HepG2 (cell line): Measurements from ENCODE around the gene IP6K3. TPM values are rescaled to one million over a fixed set of nuclear protein-coding genes. Genes with fewer than 3 reads are reported as not detected.
A peak's percentile ranks its signal among the peaks of the same experiment; 100 is the strongest.

ENCODE experiments used
- ARNT ChIP-seq: fragments of 450-650 bp; IDR thresholded peaks from 2 replicates; pipeline ENCODE4 v1.6.1; 2017
- CREM ChIP-seq, 2 experiments: sonication (generic) in 1 of 2; formaldehyde crosslinking in 1 of 2; IDR thresholded peaks; 2 replicates each; pipeline versions ENCODE4 v1.4.0 to v1.6.1; 2016 to 2020; ENCODE audit warnings: antibody characterized with exemption in 1 of 2, mild to moderate bottlenecking in 1 of 2, missing genetic modification reagents in 1 of 2
- DNMT3B ChIP-seq: conservative IDR thresholded peaks from 2 replicates; pipeline ENCODE4 v1.6.1; 2016; ENCODE audit warnings: missing biosample characterization, control low read depth
- FOXK2 ChIP-seq: fragments of 450-650 bp; IDR thresholded peaks from 2 replicates; pipeline ENCODE4 v1.6.1; 2016
- ISL2 ChIP-seq: sonication (generic); formaldehyde crosslinking; IDR thresholded peaks from 2 replicates; pipeline ENCODE4 v1.5.0; 2020; ENCODE audit warnings: missing genetic modification reagents
- MIXL1 ChIP-seq: IDR thresholded peaks from 2 replicates; pipeline ENCODE4 v1.6.1; 2016
- PHF20 ChIP-seq: sonication (generic); formaldehyde crosslinking; IDR thresholded peaks from 2 replicates; pipeline ENCODE4 v1.5.0; 2020; ENCODE audit warnings: mild to moderate bottlenecking, missing genetic modification reagents
- RBFOX2 ChIP-seq: fragments of 200-400 bp; formaldehyde crosslinking; IDR thresholded peaks from 2 replicates; pipeline ENCODE4 v1.6.1; 2017; ENCODE audit warnings: low read depth, mild to moderate bottlenecking, low read length
- SIX1 ChIP-seq: sonication (generic); formaldehyde crosslinking; IDR thresholded peaks from 2 replicates; pipeline ENCODE4 v1.4.0; 2020; ENCODE audit warnings: missing genetic modification reagents, borderline replicate concordance
- THYN1 ChIP-seq: sonication (generic); formaldehyde crosslinking; IDR thresholded peaks from 2 replicates; pipeline ENCODE4 v1.8.1; 2023; ENCODE audit warnings: low read depth, mild to moderate bottlenecking, moderate library complexity, missing genetic modification reagents, borderline replicate concordance
- ZBTB1 ChIP-seq: sonication (generic); formaldehyde crosslinking; IDR thresholded peaks from 2 replicates; pipeline ENCODE4 v1.4.0; 2020; ENCODE audit warnings: missing genetic modification reagents, borderline replicate concordance
- ZBTB3 ChIP-seq: sonication (generic); formaldehyde crosslinking; IDR thresholded peaks from 2 replicates; pipeline ENCODE4 v1.4.0; 2020; ENCODE audit warnings: low read depth, mild to moderate bottlenecking, moderate library complexity, missing genetic modification reagents, borderline replicate concordance
- ZFYVE20 ChIP-seq: sonication (generic); formaldehyde crosslinking; IDR thresholded peaks from 2 replicates; pipeline ENCODE4 v1.8.0; 2023; ENCODE audit warnings: low read depth, mild to moderate bottlenecking, moderate library complexity, missing genetic modification reagents, borderline replicate concordance
- ZNF232 ChIP-seq: sonication (generic); formaldehyde crosslinking; IDR thresholded peaks from 2 replicates; pipeline ENCODE4 v1.4.0; 2020; ENCODE audit warnings: missing genetic modification reagents, borderline replicate concordance
- ZNF235 ChIP-seq: sonication (generic); formaldehyde crosslinking; IDR thresholded peaks from 2 replicates; pipeline ENCODE4 v1.8.1; 2023; ENCODE audit warnings: mild to moderate bottlenecking, missing genetic modification reagents, borderline replicate concordance
- ZNF343 ChIP-seq: sonication (generic); formaldehyde crosslinking; IDR thresholded peaks from 2 replicates; pipeline ENCODE4 v1.4.0; 2020; ENCODE audit warnings: mild to moderate bottlenecking, missing genetic modification reagents
- ZNF367 ChIP-seq: sonication (generic); formaldehyde crosslinking; IDR thresholded peaks from 2 replicates; pipeline ENCODE4 v1.4.0; 2020; ENCODE audit warnings: missing genetic modification reagents, borderline replicate concordance
- polyA plus RNA-seq, 8 experiments: library from polyadenylated mRNA; depleted of rRNA in 3 of 8; stranded (reverse) in 7 of 8; unstranded in 1 of 8; fragments of >200 nt; fragmentation: Illumina TruSeq in 4 of 8; extraction: Trizol in 4 of 8; gene quantifications; 2 replicates each; pipeline versions ENCODE4 v1.2.1 to v1.2.3, GENCODE V29; 2011 to 2016; ENCODE audit warnings: low read depth in 4 of 8, missing spikeins in 1 of 8, mixed read lengths in 1 of 8; ENCODE audit not compliant: insufficient read depth in 1 of 8
- total RNA-seq, 5 experiments: library from RNA; depleted of rRNA; stranded (reverse); fragments of >200 nt; fragmentation: Illumina TruSeq; extraction: Trizol; gene quantifications; 2 replicates each; pipeline ENCODE4 v1.2.3, GENCODE V29; 2016; ENCODE audit warnings: low read depth in 1 of 5
- TF ChIP-seq, protein P1 (sequence below): IDR thresholded peaks from 2 replicates; pipeline ENCODE4 v1.6.1; 2016; ENCODE audit warnings: low read depth, control low read depth
- TF ChIP-seq, protein P2 (sequence below), 2 experiments: sonication (generic) in 1 of 2; formaldehyde crosslinking in 1 of 2; IDR thresholded peaks; 2 replicates each; pipeline versions ENCODE4 v1.4.0 to v1.6.1; 2018 to 2020; ENCODE audit warnings: missing genetic modification reagents in 2 of 2, borderline replicate concordance in 1 of 2, low read depth in 1 of 2, mild to moderate bottlenecking in 1 of 2, missing biosample characterization in 1 of 2
- TF ChIP-seq, protein P3 (sequence below): sonication (generic); formaldehyde crosslinking; IDR thresholded peaks from 2 replicates; pipeline ENCODE4 v1.5.0; 2020; ENCODE audit warnings: missing genetic modification reagents
- TF ChIP-seq, protein P4 (sequence below), 2 experiments: fragments of 450-650 bp in 1 of 2; sonication (generic) in 1 of 2; formaldehyde crosslinking; IDR thresholded peaks; 2 replicates each; pipeline versions ENCODE4 v1.5.0 to v1.8.0; 2020 to 2022; ENCODE audit warnings: mild to moderate bottlenecking in 1 of 2, missing genetic modification reagents in 1 of 2
- TF ChIP-seq, protein P5 (sequence below): sonication (generic); IDR thresholded peaks from 2 replicates; pipeline ENCODE4 v1.6.1; 2016; ENCODE audit warnings: low read depth, borderline replicate concordance

The IP6K3 gene
- total and polyA plus RNA-seq, 2 of the 13 experiments (the other 11 are each of a cell fraction or from before 2014, with no cell fraction given), result 0.11 to 0.18 TPM

DNA sequence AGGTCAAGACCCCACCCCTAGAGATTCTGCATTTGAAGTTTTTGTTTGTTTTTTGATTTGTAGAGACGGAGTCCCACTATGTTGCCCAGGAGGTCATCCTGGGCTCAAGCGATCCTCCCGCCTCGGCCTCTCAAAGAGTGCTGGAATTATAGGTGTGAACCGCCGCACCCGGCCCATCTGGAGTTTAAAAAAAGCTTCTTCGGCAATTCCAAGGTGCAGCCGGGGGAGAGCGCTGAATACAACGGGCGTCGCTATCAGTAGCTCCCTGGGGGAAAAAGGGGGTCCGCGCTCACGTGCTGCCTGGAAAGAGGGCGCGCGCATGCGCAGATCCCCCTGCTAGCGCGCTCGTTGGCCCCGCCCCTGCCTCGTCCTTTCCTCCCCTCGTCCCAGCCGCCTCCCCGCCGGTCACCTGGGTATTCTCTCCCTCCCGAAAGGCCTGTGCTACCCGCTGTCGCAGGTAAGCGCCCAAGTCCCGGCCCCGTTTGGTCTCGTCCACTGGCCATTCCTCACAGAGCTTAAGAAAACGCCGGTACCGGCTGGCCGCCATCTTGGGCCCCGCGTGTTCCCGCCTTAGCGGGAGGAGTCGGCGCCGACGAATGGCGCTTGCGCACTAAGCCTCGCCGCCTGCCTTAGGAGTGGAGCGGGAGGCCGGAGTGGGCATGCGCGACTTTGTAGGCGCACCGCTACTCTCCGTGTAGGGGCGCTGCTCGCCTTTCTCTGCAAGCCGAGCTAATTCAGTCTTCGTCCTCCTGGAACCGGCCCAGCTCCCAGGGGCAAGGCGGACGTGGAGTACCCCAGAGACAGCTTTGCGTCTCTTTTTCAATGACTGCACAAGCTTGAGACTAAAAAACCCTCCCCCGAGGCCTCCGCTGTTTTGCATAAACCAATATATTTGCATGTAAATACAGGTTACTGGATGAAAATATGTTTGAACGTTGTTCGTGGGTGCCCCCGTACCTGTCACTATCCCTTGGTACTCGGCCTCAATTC is 35.3 kb downstream of the IP6K3 start, which contains the start of gene UQCC2 (continued):
- TF ChIP-seq, protein P1, sequence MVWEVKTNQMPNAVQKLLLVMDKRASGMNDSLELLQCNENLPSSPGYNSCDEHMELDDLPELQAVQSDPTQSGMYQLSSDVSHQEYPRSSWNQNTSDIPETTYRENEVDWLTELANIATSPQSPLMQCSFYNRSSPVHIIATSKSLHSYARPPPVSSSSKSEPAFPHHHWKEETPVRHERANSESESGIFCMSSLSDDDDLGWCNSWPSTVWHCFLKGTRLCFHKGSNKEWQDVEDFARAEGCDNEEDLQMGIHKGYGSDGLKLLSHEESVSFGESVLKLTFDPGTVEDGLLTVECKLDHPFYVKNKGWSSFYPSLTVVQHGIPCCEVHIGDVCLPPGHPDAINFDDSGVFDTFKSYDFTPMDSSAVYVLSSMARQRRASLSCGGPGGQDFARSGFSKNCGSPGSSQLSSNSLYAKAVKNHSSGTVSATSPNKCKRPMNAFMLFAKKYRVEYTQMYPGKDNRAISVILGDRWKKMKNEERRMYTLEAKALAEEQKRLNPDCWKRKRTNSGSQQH (CRISPR knock-in tag), result no peak
- TF ChIP-seq ZFYVE20 (CRISPR knock-in tag) (no peak), ZNF343 (CRISPR knock-in tag) (peak; percentile 93), SIX1 (CRISPR knock-in tag) (peak; percentile 30; the same call in 1 of the 2 replicates), ISL2 (CRISPR knock-in tag) (peak; percentile 55; the same call in 1 of the 2 replicates), CREM (IDR thresholded peaks at IDR 0.05) (no peak; the same call in 1 of the 2 replicates), CREM (CRISPR knock-in tag; IDR thresholded peaks at IDR 0.05) (no peak), ZNF235 (CRISPR knock-in tag) (peak; percentile 89; the same call in 1 of the 2 replicates), ZBTB3 (CRISPR knock-in tag) (peak; percentile 94; the same call in 1 of the 2 replicates), MIXL1 (CRISPR knock-in tag) (peak; percentile 67; the same call in 1 of the 2 replicates), ZNF232 (CRISPR knock-in tag) (peak; percentile 14; the same call in 1 of the 2 replicates), ZBTB1 (CRISPR knock-in tag) (no peak), THYN1 (CRISPR knock-in tag) (0 out of 2 replicates have a peak, but pooled peaks have one; percentile 90), RBFOX2 (peak; percentile 96), DNMT3B (CRISPR knock-in tag) (no peak), PHF20 (CRISPR knock-in tag) (peak; percentile 83), FOXK2 (no peak), ZNF367 (CRISPR knock-in tag) (0 out of 2 replicates have a peak, but pooled peaks have one; percentile 41), ARNT (no peak)
- TF ChIP-seq, protein P2, sequence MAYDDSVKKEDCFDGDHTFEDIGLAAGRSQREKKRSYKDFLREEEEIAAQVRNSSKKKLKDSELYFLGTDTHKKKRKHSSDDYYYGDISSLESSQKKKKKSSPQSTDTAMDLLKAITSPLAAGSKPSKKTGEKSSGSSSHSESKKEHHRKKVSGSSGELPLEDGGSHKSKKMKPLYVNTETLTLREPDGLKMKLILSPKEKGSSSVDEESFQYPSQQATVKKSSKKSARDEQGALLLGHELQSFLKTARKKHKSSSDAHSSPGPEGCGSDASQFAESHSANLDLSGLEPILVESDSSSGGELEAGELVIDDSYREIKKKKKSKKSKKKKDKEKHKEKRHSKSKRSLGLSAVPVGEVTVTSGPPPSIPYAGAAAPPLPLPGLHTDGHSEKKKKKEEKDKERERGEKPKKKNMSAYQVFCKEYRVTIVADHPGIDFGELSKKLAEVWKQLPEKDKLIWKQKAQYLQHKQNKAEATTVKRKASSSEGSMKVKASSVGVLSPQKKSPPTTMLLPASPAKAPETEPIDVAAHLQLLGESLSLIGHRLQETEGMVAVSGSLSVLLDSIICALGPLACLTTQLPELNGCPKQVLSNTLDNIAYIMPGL (CRISPR knock-in tag; IDR thresholded peaks at IDR 0.05; ENCODE audit: borderline replicate concordance in 1 of 2, low read depth in 1 of 2), result peak; percentile 87 to 92
- TF ChIP-seq, protein P3, sequence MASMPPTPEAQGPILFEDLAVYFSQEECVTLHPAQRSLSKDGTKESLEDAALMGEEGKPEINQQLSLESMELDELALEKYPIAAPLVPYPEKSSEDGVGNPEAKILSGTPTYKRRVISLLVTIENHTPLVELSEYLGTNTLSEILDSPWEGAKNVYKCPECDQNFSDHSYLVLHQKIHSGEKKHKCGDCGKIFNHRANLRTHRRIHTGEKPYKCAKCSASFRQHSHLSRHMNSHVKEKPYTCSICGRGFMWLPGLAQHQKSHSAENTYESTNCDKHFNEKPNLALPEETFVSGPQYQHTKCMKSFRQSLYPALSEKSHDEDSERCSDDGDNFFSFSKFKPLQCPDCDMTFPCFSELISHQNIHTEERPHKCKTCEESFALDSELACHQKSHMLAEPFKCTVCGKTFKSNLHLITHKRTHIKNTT (CRISPR knock-in tag), result no peak
- TF ChIP-seq, protein P4, sequence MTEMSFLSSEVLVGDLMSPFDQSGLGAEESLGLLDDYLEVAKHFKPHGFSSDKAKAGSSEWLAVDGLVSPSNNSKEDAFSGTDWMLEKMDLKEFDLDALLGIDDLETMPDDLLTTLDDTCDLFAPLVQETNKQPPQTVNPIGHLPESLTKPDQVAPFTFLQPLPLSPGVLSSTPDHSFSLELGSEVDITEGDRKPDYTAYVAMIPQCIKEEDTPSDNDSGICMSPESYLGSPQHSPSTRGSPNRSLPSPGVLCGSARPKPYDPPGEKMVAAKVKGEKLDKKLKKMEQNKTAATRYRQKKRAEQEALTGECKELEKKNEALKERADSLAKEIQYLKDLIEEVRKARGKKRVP (CRISPR knock-in tag; IDR thresholded peaks at IDR 0.05), result 0 out of 4 replicates have a peak, but pooled peaks of 1 of the 2 experiments have one; percentile 18
- TF ChIP-seq, protein P5, sequence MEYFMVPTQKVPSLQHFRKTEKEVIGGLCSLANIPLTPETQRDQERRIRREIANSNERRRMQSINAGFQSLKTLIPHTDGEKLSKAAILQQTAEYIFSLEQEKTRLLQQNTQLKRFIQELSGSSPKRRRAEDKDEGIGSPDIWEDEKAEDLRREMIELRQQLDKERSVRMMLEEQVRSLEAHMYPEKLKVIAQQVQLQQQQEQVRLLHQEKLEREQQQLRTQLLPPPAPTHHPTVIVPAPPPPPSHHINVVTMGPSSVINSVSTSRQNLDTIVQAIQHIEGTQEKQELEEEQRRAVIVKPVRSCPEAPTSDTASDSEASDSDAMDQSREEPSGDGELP, result no peak
